ENCODE results near the gene EML1.

The EML1 gene

GRCh38 chr14:99921425-99921824 is 128.2 kb downstream of the EML1 start:
- DNase-seq (ENCODE audit: low spot score): no peak
- in situ Hi-C loops (cut with MboI; ENCODE audit: low sequenced_read_pairs, unreplicated experiment): no loop called here
- TF ChIP-seq, protein P1, sequence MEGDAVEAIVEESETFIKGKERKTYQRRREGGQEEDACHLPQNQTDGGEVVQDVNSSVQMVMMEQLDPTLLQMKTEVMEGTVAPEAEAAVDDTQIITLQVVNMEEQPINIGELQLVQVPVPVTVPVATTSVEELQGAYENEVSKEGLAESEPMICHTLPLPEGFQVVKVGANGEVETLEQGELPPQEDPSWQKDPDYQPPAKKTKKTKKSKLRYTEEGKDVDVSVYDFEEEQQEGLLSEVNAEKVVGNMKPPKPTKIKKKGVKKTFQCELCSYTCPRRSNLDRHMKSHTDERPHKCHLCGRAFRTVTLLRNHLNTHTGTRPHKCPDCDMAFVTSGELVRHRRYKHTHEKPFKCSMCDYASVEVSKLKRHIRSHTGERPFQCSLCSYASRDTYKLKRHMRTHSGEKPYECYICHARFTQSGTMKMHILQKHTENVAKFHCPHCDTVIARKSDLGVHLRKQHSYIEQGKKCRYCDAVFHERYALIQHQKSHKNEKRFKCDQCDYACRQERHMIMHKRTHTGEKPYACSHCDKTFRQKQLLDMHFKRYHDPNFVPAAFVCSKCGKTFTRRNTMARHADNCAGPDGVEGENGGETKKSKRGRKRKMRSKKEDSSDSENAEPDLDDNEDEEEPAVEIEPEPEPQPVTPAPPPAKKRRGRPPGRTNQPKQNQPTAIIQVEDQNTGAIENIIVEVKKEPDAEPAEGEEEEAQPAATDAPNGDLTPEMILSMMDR (IDR thresholded peaks at IDR 0.05; ENCODE audit: borderline replicate concordance, control extremely low read depth, extremely low read depth, insufficient read depth, missing control alignments): no peak

- in situ Hi-C loops (cut with MboI; ENCODE audit: low sequenced_read_pairs, unreplicated experiment): no loop called here
- no peak for DNase-seq (ENCODE audit: low spot score)
- TF ChIP-seq, protein P1 (IDR thresholded peaks at IDR 0.05; ENCODE audit: borderline replicate concordance, control extremely low read depth, extremely low read depth, insufficient read depth, missing control alignments): no peak
Measured at GRCh38 chr14:99924379-99924778, 131.2 kb downstream of the EML1 start.

DNA sequence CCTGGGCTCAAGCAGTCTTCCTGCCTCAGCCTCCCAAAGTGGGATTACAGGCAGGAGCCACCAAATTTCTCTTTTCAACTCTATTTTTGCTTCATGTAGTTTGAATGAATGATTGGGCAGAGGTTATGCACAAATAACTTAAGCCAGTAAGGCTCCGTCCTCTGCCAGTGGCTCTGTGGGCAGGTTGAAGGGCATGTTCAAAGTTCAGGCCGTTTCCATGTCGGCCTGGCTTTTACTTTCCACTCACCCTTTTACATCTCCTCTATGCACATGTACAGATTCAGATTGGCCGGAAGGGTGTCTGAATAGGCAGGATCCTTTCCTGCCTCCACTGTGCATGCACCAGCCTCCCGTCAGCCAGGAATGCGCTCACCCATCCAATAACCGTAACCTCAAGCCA is 132.3 kb downstream of the EML1 start:
- TF ChIP-seq, protein P1 (IDR thresholded peaks at IDR 0.05; ENCODE audit: borderline replicate concordance, control extremely low read depth, extremely low read depth, insufficient read depth, missing control alignments): no peak
- in situ Hi-C loops (cut with MboI; ENCODE audit: low sequenced_read_pairs, unreplicated experiment): no loop called here
- no peak for DNase-seq (ENCODE audit: low spot score)

DNA sequence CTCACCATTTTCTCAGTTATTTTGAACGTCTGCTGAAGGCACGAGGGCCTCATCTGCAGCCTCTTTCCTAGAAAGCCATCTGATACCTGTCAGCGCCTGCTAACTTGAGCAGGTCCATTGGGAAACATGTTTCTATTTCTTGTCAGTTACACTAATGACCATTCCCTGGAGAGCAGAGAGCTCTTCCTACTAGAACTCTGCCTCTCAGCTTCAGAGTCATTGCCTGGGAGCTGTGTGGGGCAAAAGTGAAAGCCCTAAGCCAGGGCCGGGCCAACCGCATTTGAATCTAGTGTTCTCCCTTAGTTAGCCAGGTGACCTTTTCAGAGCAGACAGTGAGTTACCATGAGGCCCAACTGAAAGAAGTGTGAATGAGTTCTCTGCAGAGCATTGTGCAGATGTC is 135.8 kb downstream of the EML1 start:
- in situ Hi-C loops (cut with MboI; ENCODE audit: low sequenced_read_pairs, unreplicated experiment): no loop called here
- DNase-seq (ENCODE audit: low spot score): no peak

GRCh38 chr14:99929601-99930000 is 136.4 kb downstream of the EML1 start:
- TF ChIP-seq, protein P1 (IDR thresholded peaks at IDR 0.05; ENCODE audit: borderline replicate concordance, control extremely low read depth, extremely low read depth, insufficient read depth, missing control alignments): no peak
- no peak for DNase-seq (ENCODE audit: low spot score)
- in situ Hi-C loops (cut with MboI; ENCODE audit: low sequenced_read_pairs, unreplicated experiment): no loop called here

More for the DNA sequence above, 135.8 kb downstream of the EML1 start:
- TF ChIP-seq, protein P1 (IDR thresholded peaks at IDR 0.05; ENCODE audit: borderline replicate concordance, control extremely low read depth, extremely low read depth, insufficient read depth, missing control alignments): no peak

DNA sequence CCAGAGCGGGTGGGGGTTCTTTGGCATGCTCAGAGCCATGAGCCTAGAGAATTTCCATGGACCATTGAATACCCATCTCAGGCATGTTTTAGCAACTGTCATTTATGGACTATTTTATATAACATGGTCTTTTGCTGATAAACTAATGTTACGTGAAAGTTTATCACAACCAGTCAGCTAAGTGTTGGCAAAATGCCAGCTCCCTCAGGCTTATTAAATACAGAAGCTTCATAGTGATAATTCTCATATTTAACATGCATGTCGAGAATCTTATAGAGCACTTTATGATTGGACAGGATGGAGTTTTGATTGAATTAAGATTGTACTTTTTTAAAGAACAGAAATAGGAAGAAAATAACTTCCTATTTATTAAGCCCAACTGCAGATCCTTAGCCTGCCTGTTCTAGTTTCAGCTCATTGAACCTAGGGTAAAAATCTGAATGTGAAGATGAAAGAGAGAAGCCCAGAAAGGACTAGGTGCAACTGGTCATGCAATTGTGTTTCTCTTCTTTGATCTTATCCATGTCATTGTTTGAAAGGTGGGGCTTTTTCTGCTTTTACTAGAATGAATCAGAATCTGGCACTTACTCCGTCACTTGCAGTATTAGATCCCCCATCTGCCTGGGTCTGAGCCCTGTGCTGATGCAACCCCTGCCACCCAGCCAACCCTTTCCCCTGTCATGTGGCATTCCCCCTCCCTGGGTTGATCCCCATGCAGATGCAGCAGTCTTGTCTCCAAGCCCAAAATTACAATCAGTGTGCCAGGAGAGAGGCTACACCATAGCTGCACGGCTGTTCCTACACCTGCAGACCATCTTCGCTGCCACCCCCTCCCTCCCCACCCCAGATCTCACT is 137.4 kb downstream of the EML1 start:
- TF ChIP-seq, protein P1 (IDR thresholded peaks at IDR 0.05; ENCODE audit: borderline replicate concordance, control extremely low read depth, extremely low read depth, insufficient read depth, missing control alignments): no peak
- DNase-seq (ENCODE audit: low spot score): peak; percentile 72
- in situ Hi-C loops (cut with MboI; ENCODE audit: low sequenced_read_pairs, unreplicated experiment): no loop called here
